LNCaP clone FGC (cell line): ENCODE measurements around the gene INPP5A.
"Not testable (repeated sequence)": the region's sequence is repeated elsewhere in the genome, so short reads cannot be mapped to it uniquely, and the experiment has no call there.

ENCODE experiments used
- DNase-seq: peaks from one replicate; pipeline ENCODE4 v3.0.0-alpha.2; 2011; ENCODE audit warnings: low read depth
- H3K4me3 ChIP-seq: 2 replicates; pipeline ENCODE4 v1.5.1; 2011; ENCODE audit warnings: mild to moderate bottlenecking, low read depth, low read length, control low read depth
- TF ChIP-seq, protein P1 (sequence below): IDR thresholded peaks from 2 replicates; pipeline ENCODE4 v1.5.1; 2012; ENCODE audit warnings: mild to moderate bottlenecking; ENCODE audit not compliant: control insufficient read depth, insufficient read depth; ENCODE audit errors: extremely low read depth

The INPP5A gene

DNA sequence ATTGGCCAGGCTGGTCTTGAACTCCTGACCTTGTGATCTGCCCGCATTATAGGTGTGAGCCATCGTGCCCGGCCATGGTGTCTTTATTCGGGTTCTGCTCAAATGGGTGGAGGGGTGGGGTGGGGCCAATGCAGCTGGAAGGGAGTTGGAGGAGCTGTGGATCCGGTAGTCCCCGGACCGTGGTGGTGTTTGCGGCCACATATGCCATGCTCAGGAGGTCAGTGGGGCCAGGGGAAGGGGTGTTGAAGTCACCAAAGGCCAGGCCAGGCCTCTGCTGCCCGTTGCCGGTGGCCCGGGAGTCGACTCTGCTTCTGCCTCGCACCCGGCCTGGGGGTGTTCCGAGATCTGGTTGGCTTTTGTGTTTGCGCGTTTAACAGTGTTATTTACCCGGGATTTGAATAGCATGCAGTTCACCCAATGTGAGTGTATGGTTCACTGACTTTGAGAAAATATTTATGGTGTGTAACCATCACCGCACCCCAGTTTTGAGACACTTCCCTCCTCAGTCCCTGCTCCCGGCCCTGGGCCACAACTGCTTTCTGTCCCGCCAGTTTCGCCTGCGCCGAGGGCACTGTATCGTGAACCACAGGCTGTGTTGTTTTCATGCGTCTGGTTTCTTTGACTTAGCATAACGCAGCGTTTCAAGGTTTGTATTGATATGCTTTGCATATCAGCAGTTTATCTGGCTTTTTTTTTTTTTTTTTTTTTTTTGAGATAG, 10.7 kb downstream of the INPP5A start:
- TF ChIP-seq, protein P1, sequence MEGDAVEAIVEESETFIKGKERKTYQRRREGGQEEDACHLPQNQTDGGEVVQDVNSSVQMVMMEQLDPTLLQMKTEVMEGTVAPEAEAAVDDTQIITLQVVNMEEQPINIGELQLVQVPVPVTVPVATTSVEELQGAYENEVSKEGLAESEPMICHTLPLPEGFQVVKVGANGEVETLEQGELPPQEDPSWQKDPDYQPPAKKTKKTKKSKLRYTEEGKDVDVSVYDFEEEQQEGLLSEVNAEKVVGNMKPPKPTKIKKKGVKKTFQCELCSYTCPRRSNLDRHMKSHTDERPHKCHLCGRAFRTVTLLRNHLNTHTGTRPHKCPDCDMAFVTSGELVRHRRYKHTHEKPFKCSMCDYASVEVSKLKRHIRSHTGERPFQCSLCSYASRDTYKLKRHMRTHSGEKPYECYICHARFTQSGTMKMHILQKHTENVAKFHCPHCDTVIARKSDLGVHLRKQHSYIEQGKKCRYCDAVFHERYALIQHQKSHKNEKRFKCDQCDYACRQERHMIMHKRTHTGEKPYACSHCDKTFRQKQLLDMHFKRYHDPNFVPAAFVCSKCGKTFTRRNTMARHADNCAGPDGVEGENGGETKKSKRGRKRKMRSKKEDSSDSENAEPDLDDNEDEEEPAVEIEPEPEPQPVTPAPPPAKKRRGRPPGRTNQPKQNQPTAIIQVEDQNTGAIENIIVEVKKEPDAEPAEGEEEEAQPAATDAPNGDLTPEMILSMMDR: no peak
- no peak overlapping the region for H3K4me3 ChIP-seq
- DNase-seq: no peak

DNA sequence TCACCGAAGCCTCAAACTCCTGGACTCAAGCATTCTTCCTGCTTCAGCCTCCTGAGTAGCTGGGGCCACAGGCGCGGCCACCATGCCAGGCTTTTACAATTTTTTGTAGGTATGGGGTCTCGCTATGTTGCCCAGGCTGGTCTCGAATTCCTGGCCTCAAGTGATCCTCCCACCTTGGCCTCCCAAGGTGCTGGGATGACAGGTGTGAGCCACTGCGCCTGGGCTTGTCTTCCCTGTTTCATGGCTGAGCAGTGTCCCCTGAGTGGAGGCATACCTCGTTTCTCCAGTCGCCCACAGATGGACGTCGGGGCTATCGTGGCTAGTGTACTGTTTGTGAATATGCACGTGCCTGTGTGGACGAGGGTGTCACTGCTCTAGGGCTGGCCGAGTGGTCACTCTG, 11.3 kb downstream of the INPP5A start:
- DNase-seq: no peak
- TF ChIP-seq, protein P1: no peak
- H3K4me3 ChIP-seq: no peak overlapping the region

DNA sequence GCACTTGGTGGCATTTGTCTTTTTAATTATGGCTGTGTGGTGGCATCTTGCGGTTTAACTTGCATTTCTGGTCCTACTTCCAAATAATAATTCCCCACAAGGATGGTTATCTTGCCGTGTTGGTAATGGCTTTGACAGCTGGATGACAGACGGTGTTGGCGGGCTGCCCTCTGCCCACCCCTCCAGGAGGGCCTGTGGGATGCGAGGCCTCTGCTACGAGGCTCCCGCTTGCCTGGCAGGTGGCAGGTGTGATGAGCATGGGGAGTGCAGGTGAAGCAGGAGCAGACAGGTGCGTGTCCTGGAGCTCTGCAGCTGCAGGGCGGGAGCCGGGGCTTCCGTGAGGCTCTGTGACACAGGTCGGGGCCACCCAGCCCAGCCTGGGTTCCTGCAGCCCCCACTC, 11.8 kb downstream of the INPP5A start:
- TF ChIP-seq, protein P1: no peak
- H3K4me3 ChIP-seq: no peak overlapping the region
- no peak for DNase-seq

DNA sequence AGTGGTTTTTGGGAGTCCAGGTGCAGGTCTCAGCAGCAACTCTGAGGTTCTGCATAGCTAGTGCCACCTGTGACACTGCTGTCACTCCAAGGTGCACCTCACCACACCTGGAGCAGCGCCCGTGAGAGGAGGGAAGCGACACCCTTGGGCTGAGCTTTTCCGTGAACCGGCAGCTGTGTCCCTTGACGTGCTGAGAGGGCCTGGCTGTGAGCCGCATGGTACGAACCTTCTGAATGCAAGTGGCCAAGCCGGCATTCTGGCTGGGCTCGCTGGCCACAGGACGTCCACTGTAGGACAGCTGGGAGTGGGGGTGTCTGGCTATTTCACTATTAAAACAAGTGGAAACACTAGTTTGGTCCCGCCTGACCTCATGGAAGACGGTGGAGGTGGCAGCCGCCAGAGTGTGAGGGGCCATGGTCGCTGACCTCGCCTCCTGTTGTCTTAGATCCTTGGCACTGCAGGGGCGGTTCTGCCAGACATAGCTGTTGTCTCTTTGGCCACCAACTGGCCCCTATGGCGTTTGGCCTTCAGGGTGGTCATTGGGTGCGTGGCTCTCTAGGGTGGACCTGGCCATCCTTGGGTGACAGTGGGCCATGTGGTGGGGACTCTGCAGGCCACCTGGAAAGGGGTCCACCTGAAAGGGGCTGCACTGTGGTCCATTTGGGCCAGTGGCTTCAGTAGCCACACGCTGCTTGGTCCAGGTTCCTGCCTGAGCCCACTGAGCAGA, 12.9 kb downstream of the INPP5A start:
- no peak overlapping the region for H3K4me3 ChIP-seq
- DNase-seq: no peak
- TF ChIP-seq, protein P1: no peak

DNA sequence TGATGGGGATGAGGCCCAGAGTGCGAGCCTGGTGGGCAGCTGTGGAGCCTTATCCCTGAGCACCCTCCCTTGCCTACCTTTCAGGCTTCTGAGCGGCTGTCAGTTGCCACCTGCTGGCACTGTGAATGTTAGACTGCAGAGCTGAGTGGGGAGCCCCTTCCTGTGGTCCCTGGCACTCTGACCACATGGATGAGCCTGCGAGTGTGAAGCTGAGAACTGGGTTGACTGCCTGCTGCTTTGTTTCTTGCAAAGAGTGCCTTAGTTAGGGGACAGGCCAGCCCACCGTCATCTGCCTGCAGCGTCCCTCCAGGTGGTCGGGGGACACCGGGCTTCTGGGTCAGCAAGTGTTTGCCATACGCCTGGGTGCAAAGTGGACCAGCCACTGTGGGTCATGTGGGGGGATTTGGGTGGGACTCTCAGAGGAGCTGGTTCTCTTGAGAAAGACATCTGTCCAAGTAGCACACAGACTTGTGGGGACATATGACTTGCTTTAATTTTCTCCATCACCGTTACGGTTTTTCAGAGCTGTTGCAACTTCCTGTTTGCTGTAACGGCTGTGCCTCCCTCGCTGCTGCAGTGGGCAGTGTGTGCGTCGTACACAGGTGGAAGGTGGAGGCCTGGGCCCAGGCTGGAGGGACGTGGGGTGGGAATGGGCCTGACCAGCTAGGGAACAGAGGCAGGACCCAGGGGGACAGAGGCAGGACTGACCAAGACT, 13.7 kb downstream of the INPP5A start:
- no peak overlapping the region for H3K4me3 ChIP-seq
- TF ChIP-seq, protein P1: no peak
- DNase-seq: no peak

DNA sequence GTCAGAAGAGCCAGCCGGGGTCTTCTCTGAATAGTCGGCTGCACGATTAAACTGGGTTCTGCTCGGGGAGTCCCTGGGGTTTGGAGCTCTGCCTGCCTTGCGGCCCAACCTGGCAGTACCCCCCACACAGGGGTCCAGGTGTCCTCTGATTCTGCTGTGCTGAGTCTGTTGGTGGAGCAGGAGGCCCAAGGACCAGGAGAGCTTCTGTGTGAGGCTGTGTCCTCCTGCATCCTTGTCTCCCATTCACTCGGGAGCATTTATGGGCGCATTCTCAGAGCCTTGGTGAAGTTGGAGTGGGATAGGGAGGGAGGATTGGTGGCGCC, 14.2 kb downstream of the INPP5A start:
- no peak overlapping the region for H3K4me3 ChIP-seq
- DNase-seq: no peak
- TF ChIP-seq, protein P1: no peak

DNA sequence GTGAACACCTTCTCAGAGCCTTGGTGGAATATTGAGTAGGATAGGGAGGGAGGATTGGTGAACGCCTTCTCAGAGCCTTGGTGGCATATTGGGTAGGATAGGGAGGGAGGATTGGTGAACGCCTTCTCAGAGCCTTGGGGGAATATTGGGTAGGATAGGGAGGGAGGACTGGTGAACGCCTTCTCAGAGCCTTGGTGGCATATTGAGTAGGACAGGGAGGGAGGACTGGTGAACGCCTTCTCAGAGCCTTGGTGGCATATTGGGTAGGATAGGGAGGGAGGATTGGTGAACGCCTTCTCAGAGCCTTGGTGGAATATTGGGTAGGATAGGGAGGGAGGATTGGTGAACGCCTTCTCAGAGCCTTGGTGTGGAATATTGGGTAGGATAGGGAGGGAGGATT, 15.0 kb downstream of the INPP5A start:
- not testable (repeated sequence) for H3K4me3 ChIP-seq, DNase-seq

DNA sequence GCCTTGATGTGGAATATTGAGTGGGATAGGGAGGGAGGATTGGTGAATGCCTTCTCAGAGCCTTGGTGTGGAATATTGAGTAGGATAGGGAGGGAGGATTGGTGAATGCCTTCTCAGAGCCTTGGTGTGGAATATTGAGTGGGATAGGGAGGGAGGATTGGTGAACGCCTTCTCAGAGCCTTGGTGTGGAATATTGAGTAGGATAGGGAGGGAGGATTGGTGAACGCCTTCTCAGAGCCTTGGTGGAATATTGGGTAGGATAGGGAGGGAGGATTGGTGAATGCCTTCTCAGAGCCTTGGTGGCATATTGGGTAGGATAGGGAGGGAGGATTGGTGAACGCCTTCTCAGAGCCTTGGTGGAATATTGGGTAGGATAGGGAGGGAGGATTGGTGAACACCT, 16.0 kb downstream of the INPP5A start:
- not testable (repeated sequence) for H3K4me3 ChIP-seq, DNase-seq
